Right lobe of liver (tissue), 4 donors: ENCODE measurements around the gene GALNT1.

Source experiments
- CTCF ChIP-seq, 4 donors: fragments of 200-600 bp in 3 of 4; fragments of 450-650 bp in 1 of 4; IDR thresholded peaks; one replicate each; pipeline versions ENCODE4 v1.5.1 to v1.8.0; 2016 to 2022; ENCODE audit warnings: antibody characterized with exemption in 4 of 4, mild to moderate bottlenecking in 2 of 4
- POLR2A ChIP-seq: fragments of 450-650 bp; IDR thresholded peaks from one replicate; pipeline ENCODE4 v1.6.1; 2017; ENCODE audit warnings: antibody characterized with exemption, mild to moderate bottlenecking
- donor health status: DM: no; HTN: no; CAD: no.
- donor health status: DM: no; HTN: no; CAD: no.
- donor health status: DM: no; HTN: yes; CAD: no.

- TF ChIP-seq CTCF (IDR thresholded peaks at IDR 0.05): no peak
- no peak for TF ChIP-seq POLR2A
Measured at GRCh38 chr18:35707674-35708073, 126.1 kb downstream of the GALNT1 start.
